Stomach smooth muscle (tissue), 2 donors: ENCODE data around the gene DEK.
"Not testable (repeated sequence)": the region's sequence is repeated elsewhere in the genome, so short reads cannot be mapped to it uniquely, and the experiment has no call there.

Source experiments
- H3K27ac ChIP-seq: one replicate; pipeline ENCODE4 v1.7.0; 2013; ENCODE audit warnings: mild to moderate bottlenecking, low read length, inconsistent platforms
- H3K27me3 ChIP-seq, 2 donors: one replicate each; pipeline ENCODE4 v1.7.0; 2013; ENCODE audit warnings: low read length in 2 of 2; ENCODE audit not compliant: insufficient read depth in 2 of 2, control insufficient read depth in 1 of 2
- H3K36me3 ChIP-seq, 2 donors: one replicate each; pipeline ENCODE4 v1.7.0; 2013; ENCODE audit warnings: low read length in 2 of 2; ENCODE audit not compliant: control insufficient read depth in 2 of 2, insufficient read depth in 2 of 2
- H3K4me1 ChIP-seq: one replicate; pipeline ENCODE4 v1.7.0; 2013; ENCODE audit warnings: low read length; ENCODE audit not compliant: control insufficient read depth, insufficient read depth
- H3K4me3 ChIP-seq, 2 donors: one replicate each; pipeline ENCODE4 v1.7.0; 2013; ENCODE audit warnings: low read length in 2 of 2
- H3K9ac ChIP-seq, 2 donors: one replicate each; pipeline ENCODE4 v1.7.0; 2013; ENCODE audit warnings: low read length in 2 of 2, mild to moderate bottlenecking in 1 of 2
- H3K9me3 ChIP-seq, 2 donors: one replicate each; pipeline ENCODE4 v1.7.0; 2013; ENCODE audit warnings: low read length in 2 of 2; ENCODE audit not compliant: control insufficient read depth in 2 of 2
- donor health status: healthy.
- donor health status: Pancreatic carcinoma.

DEK gene

GRCh38 chr6:18237167-18237566 lies 27.2 kb downstream of the DEK start:
- H3K9me3 ChIP-seq, result no peaks in the 10 kb centered on the region
- H3K9ac ChIP-seq, result no peak overlapping the region
- H3K4me3 ChIP-seq, result no peak overlapping the region
- no peaks in the 10 kb centered on the region for H3K4me1 ChIP-seq
- no peak overlapping the region for H3K27ac ChIP-seq
- H3K36me3 ChIP-seq, result peaks cover 13 to 15% of the 10 kb centered on the region in 2 donors
- H3K27me3 ChIP-seq, result no peaks in the 10 kb centered on the region

- Histone ChIP-seq H3K36me3 (peaks cover 10 to 18% of the 10 kb centered on the region in 2 donors), H3K9me3 (peaks cover 0 to 4% of the 10 kb centered on the region in 2 donors), H3K4me1 (no peaks in the 10 kb centered on the region), H3K27me3 (no peaks in the 10 kb centered on the region), H3K9ac (no peak overlapping the region), H3K4me3 (no peak overlapping the region), H3K27ac (no peak overlapping the region)
Measured at GRCh38 chr6:18235524-18235923, 28.8 kb downstream of the DEK start.

GRCh38 chr6:18234564-18234963 lies 29.8 kb downstream of the DEK start:
- H3K4me3 ChIP-seq, result no peak overlapping the region
- no peaks in the 10 kb centered on the region for H3K27me3 ChIP-seq
- no peak overlapping the region for H3K27ac ChIP-seq
- peaks cover 0 to 4% of the 10 kb centered on the region in 2 donors for H3K9me3 ChIP-seq
- no peak overlapping the region for H3K9ac ChIP-seq
- peaks cover 10 to 18% of the 10 kb centered on the region in 2 donors for H3K36me3 ChIP-seq
- H3K4me1 ChIP-seq, result no peaks in the 10 kb centered on the region

- peaks cover 12 to 18% of the 10 kb centered on the region in 2 donors for H3K36me3 ChIP-seq
- not testable (repeated sequence) for H3K27ac ChIP-seq, H3K4me1 ChIP-seq, H3K9me3 ChIP-seq, H3K9ac ChIP-seq, H3K27me3 ChIP-seq, H3K4me3 ChIP-seq
Measured at GRCh38 chr6:18233770-18234169, 30.6 kb downstream of the DEK start.

GRCh38 chr6:18231856-18232255 lies 32.5 kb downstream of the DEK start:
- not testable (repeated sequence) for H3K9ac ChIP-seq, H3K4me3 ChIP-seq
- peaks cover 17 to 27% of the 10 kb centered on the region in 2 donors for H3K36me3 ChIP-seq

GRCh38 chr6:18228590-18228989 lies 35.7 kb downstream of the DEK start:
- H3K9ac ChIP-seq, H3K27me3 ChIP-seq, H3K4me3 ChIP-seq, H3K27ac ChIP-seq, H3K4me1 ChIP-seq: not testable (repeated sequence)
- Histone ChIP-seq H3K9me3 (peaks cover 0 to 10% of the 10 kb centered on the region in 2 donors), H3K36me3 (peaks cover 11 to 18% of the 10 kb centered on the region in 2 donors)

More at GRCh38 chr6:18231856-18232255, 32.5 kb downstream of the DEK start:
- H3K27ac ChIP-seq, H3K27me3 ChIP-seq, H3K4me1 ChIP-seq: not testable (repeated sequence)
- peaks cover 0 to 10% of the 10 kb centered on the region in 2 donors for H3K9me3 ChIP-seq

- H3K4me3 ChIP-seq, H3K27ac ChIP-seq, H3K27me3 ChIP-seq, H3K4me1 ChIP-seq, H3K9ac ChIP-seq: not testable (repeated sequence)
- peaks cover 11 to 18% of the 10 kb centered on the region in 2 donors for H3K36me3 ChIP-seq
- peaks cover 0 to 10% of the 10 kb centered on the region in 2 donors for H3K9me3 ChIP-seq
Measured at GRCh38 chr6:18227166-18227565, 37.2 kb downstream of the DEK start.

- not testable (repeated sequence) for H3K9ac ChIP-seq, H3K4me1 ChIP-seq, H3K27ac ChIP-seq, H3K27me3 ChIP-seq, H3K9me3 ChIP-seq, H3K4me3 ChIP-seq
- peaks cover 14 to 17% of the 10 kb centered on the region in 2 donors for H3K36me3 ChIP-seq
Measured at GRCh38 chr6:18226451-18227105, 37.8 kb downstream of the DEK start.

GRCh38 chr6:18221288-18221615 lies 43.1 kb downstream of the DEK start:
- Histone ChIP-seq H3K4me3 (no peak overlapping the region), H3K9ac (no peak overlapping the region), H3K27ac (no peak overlapping the region), H3K27me3 (no peaks in the 10 kb centered on the region), H3K4me1 (no peaks in the 10 kb centered on the region), H3K9me3 (no peaks in the 10 kb centered on the region), H3K36me3 (peaks cover 13 to 16% of the 10 kb centered on the region in 2 donors)

- no peak overlapping the region for H3K27ac ChIP-seq
- no peak overlapping the region for H3K4me3 ChIP-seq
- H3K9me3 ChIP-seq, result no peaks in the 10 kb centered on the region
- no peaks in the 10 kb centered on the region for H3K27me3 ChIP-seq
- H3K9ac ChIP-seq, result no peak overlapping the region
- no peaks in the 10 kb centered on the region for H3K4me1 ChIP-seq
- H3K36me3 ChIP-seq, result peaks cover 20 to 23% of the 10 kb centered on the region in 2 donors
Measured at GRCh38 chr6:18219591-18219990, 44.7 kb downstream of the DEK start.

- no peaks in the 10 kb centered on the region for H3K4me1 ChIP-seq
Measured at GRCh38 chr6:18218233-18218632, 46.1 kb downstream of the DEK start.

More at GRCh38 chr6:18218233-18218632, 46.1 kb downstream of the DEK start:
- Histone ChIP-seq H3K9ac (no peak overlapping the region), H3K36me3 (peaks cover 24 to 32% of the 10 kb centered on the region in 2 donors), H3K27me3 (no peaks in the 10 kb centered on the region), H3K27ac (no peak overlapping the region), H3K9me3 (no peaks in the 10 kb centered on the region), H3K4me3 (no peak overlapping the region)
